ENCODE results near the gene IRGC.

DNA sequence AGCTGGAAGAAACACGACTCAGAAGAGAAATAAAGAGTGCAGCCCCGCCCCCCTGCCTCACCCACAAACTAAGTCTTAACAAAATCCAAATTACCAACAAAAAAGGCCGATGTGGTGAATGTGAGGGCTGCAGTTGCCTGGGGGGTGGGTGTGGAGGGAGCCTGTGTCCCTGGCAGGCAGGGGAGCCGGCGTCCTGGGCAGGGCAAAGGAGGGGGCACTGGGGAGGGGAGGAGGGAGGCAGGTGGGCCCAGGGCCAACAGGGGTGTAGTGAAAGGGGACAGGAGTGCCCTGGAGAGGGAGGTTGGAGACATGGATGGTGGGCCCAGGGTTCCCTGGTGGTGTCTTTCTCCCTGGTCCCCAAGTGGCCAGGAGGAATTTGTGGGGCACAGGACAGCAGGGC lies 4.0 kb downstream of the IRGC start:
- TF ChIP-seq, protein P1, sequence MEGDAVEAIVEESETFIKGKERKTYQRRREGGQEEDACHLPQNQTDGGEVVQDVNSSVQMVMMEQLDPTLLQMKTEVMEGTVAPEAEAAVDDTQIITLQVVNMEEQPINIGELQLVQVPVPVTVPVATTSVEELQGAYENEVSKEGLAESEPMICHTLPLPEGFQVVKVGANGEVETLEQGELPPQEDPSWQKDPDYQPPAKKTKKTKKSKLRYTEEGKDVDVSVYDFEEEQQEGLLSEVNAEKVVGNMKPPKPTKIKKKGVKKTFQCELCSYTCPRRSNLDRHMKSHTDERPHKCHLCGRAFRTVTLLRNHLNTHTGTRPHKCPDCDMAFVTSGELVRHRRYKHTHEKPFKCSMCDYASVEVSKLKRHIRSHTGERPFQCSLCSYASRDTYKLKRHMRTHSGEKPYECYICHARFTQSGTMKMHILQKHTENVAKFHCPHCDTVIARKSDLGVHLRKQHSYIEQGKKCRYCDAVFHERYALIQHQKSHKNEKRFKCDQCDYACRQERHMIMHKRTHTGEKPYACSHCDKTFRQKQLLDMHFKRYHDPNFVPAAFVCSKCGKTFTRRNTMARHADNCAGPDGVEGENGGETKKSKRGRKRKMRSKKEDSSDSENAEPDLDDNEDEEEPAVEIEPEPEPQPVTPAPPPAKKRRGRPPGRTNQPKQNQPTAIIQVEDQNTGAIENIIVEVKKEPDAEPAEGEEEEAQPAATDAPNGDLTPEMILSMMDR (IDR thresholded peaks at IDR 0.05), result no peak
- no peak for TF ChIP-seq POLR2A (IDR thresholded peaks at IDR 0.05)

All from stomach (tissue), 4 donors.